Body of pancreas (tissue), 4 donors: ENCODE measurements around the gene GLRB.

Source experiments
- POLR2A ChIP-seq, 3 donors: fragments of 450-650 bp; IDR thresholded peaks; one replicate each; pipeline ENCODE4 v1.6.1; 2016; ENCODE audit warnings: antibody characterized with exemption in 3 of 3, mild to moderate bottlenecking in 2 of 3
- TF ChIP-seq, protein P1 (sequence below), 7 experiments: fragments of 450-650 bp in 4 of 7; fragments of 200-600 bp in 3 of 7; sonication (generic) in 3 of 7; IDR thresholded peaks; one replicate each; pipeline ENCODE4 v1.5.1; 2016 to 2019; ENCODE audit warnings: antibody characterized with exemption in 7 of 7

DNA sequence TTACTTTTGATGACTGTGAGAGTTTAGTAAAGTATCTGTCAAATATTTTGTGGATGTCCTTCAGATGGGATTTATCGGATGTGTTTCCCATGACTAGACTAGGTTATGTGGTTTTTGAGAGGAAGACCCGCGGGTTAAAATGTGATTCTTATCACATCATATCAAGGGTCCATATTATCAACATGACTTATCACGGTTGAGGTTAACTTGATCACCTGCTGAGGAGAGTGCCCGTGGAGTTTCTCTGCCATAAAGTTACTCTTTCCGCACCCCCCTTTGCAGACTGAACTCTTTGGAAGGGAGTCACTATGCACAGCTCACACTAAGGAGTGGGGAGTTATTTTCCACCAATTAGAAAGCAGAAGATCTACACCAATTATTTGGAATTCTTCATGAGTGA is 38.7 kb downstream of the GLRB start:
- TF ChIP-seq, protein P1, sequence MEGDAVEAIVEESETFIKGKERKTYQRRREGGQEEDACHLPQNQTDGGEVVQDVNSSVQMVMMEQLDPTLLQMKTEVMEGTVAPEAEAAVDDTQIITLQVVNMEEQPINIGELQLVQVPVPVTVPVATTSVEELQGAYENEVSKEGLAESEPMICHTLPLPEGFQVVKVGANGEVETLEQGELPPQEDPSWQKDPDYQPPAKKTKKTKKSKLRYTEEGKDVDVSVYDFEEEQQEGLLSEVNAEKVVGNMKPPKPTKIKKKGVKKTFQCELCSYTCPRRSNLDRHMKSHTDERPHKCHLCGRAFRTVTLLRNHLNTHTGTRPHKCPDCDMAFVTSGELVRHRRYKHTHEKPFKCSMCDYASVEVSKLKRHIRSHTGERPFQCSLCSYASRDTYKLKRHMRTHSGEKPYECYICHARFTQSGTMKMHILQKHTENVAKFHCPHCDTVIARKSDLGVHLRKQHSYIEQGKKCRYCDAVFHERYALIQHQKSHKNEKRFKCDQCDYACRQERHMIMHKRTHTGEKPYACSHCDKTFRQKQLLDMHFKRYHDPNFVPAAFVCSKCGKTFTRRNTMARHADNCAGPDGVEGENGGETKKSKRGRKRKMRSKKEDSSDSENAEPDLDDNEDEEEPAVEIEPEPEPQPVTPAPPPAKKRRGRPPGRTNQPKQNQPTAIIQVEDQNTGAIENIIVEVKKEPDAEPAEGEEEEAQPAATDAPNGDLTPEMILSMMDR (IDR thresholded peaks at IDR 0.05): no peak
- no peak for TF ChIP-seq POLR2A (IDR thresholded peaks at IDR 0.05)
